SU-DHL-6 (cell line): ENCODE measurements around the gene C11orf24.

ENCODE experiments used
- H2AFZ ChIP-seq: fragments of 200-600 bp; sonication (generic); 2 replicates; pipeline ENCODE4 v1.6.1; 2014; ENCODE audit warnings: low read depth, mild to moderate bottlenecking, moderate library complexity, mixed read lengths, antibody characterized with exemption, low read length; ENCODE audit not compliant: severe bottlenecking
- H3F3A ChIP-seq: fragments of 200-600 bp; shearing (Covaris generic); 2 replicates; pipeline ENCODE4 v1.6.0; 2016; ENCODE audit warnings: antibody characterized with exemption, mild to moderate bottlenecking; ENCODE audit not compliant: insufficient read depth
- H3K27ac ChIP-seq: fragments of 200-600 bp; sonication (generic); 2 replicates; pipeline ENCODE4 v1.5.1; 2016; ENCODE audit warnings: low read depth, mild to moderate bottlenecking, low read length, moderate library complexity, mixed read lengths
- H3K27me3 ChIP-seq: fragments of 200-600 bp; sonication (generic), shearing (Covaris generic); 2 replicates; pipeline ENCODE4 v1.6.0; 2014; ENCODE audit warnings: mild to moderate bottlenecking, low read length
- H3K36me3 ChIP-seq: fragments of 200-600 bp; sonication (generic); 2 replicates; pipeline ENCODE4 v1.6.1; 2014; ENCODE audit warnings: mild to moderate bottlenecking, low read length, mixed read lengths
- H3K4me2 ChIP-seq: fragments of 300-600, 200-600 bp; shearing (Covaris generic), sonication (generic); 2 replicates; pipeline ENCODE4 v1.6.0; 2014; ENCODE audit warnings: low read length, low read depth, mild to moderate bottlenecking; ENCODE audit not compliant: poor library complexity, severe bottlenecking
- H3K4me3 ChIP-seq: fragments of 200-600 bp; sonication (generic); 2 replicates; pipeline ENCODE4 v1.5.1; 2014; ENCODE audit warnings: antibody characterized with exemption, low read length, mild to moderate bottlenecking, mixed read lengths; ENCODE audit not compliant: insufficient read depth, poor library complexity, severe bottlenecking
- H3K79me2 ChIP-seq: fragments of 200-600 bp; sonication (generic); 2 replicates; pipeline ENCODE4 v1.6.1; 2014; ENCODE audit warnings: mild to moderate bottlenecking, low read length, moderate library complexity; ENCODE audit not compliant: insufficient read depth
- H3K9ac ChIP-seq: fragments of 200-600 bp; sonication (generic); 2 replicates; pipeline ENCODE4 v1.7.0; 2014; ENCODE audit warnings: mild to moderate bottlenecking, low read length
- H3K9me2 ChIP-seq: fragments of 200-600 bp; sonication (generic); replicated peaks from 2 replicates; pipeline ENCODE4 v1.6.1; 2014; ENCODE audit warnings: low read length; ENCODE audit not compliant: insufficient read depth
- H3K9me3 ChIP-seq: fragments of 200-600 bp; sonication (generic); 2 replicates; pipeline ENCODE4 v1.6.1; 2014; ENCODE audit warnings: low read length, mixed read lengths; ENCODE audit not compliant: insufficient read depth
- H4K20me1 ChIP-seq: fragments of 200-600 bp; sonication (generic); 2 replicates; pipeline ENCODE4 v1.6.1; 2014; ENCODE audit warnings: low read depth, mild to moderate bottlenecking, antibody characterized with exemption, low read length, moderate library complexity, mixed read lengths
- EZH2phosphoT487 ChIP-seq: fragments of 200-600 bp; sonication (generic), shearing (Covaris generic); conservative IDR thresholded peaks from 2 replicates; pipeline ENCODE4 v1.6.1; 2018; ENCODE audit warnings: mild to moderate bottlenecking, antibody characterized with exemption, low read length, moderate library complexity, mixed read lengths
- TF ChIP-seq, protein P1 (sequence below): fragments of 200-600 bp; sonication (generic); IDR thresholded peaks from one replicate; pipeline ENCODE4 v1.5.1; 2017; ENCODE audit warnings: antibody characterized with exemption, mild to moderate bottlenecking, low read length, moderate library complexity; ENCODE audit not compliant: insufficient read depth, poor library complexity, severe bottlenecking

Gene C11orf24

DNA sequence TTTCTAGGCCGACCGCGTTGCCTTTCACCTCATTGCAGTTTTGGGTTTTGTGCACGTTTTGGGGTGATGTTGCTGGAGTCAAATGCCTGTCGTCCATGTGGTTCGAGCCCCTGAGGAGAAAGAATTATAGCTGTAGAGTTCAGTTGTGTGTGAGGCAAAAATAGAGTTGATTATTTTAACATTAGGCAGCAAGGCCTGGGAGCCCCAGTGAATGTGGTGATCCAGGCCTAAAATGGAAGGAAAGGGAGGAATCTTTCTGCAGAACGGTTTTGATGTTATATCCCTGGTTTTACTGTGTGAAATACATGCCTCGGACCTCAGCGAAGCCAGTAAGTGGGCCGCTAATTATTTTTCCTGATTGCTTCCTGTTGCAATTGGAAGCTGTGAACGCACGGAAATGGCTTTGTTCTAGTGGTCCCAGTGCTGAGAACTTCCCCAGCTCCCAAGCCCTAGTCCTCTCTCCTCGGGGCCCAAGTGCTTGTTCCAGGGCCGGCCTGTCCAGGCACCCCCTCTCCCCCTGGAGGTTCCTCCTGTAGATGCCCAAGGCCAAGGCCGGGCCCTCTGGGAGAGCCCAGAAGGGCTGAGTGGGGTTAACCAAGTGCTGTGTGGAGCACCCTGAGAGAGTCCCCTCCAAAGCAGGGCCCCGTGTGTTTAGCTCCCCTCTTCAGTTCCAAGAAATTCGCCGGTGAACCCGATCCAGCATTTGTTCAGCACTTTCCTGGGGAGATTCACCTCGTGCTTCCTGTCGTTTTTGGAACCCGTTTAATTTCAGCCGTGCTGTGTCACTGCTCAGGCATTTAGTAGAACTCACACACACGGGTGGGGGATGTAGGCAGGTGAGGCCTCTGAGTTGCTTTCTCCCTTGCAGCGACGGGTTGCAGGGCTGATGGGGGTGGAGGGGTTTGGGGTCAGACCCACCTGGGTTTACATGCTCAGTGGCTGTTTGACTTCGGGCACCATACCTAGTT, 42.7 kb upstream of the C11orf24 start:
- Histone ChIP-seq H3K27me3 (no peaks in the 10 kb centered on the region), H3F3A (no peaks in the 10 kb centered on the region), H3K9me2 (no peaks in the 10 kb centered on the region), H3K9me3 (no peaks in the 10 kb centered on the region), H3K79me2 (no peaks in the 10 kb centered on the region), H3K36me3 (no peaks in the 10 kb centered on the region), H3K9ac (no peak overlapping the region), H3K4me3 (no peak overlapping the region), H4K20me1 (no peaks in the 10 kb centered on the region), H2AFZ (no peak overlapping the region), H3K4me2 (no peak overlapping the region), H3K27ac (no peak overlapping the region)
- TF ChIP-seq EZH2phosphoT487: no peak
- TF ChIP-seq, protein P1, sequence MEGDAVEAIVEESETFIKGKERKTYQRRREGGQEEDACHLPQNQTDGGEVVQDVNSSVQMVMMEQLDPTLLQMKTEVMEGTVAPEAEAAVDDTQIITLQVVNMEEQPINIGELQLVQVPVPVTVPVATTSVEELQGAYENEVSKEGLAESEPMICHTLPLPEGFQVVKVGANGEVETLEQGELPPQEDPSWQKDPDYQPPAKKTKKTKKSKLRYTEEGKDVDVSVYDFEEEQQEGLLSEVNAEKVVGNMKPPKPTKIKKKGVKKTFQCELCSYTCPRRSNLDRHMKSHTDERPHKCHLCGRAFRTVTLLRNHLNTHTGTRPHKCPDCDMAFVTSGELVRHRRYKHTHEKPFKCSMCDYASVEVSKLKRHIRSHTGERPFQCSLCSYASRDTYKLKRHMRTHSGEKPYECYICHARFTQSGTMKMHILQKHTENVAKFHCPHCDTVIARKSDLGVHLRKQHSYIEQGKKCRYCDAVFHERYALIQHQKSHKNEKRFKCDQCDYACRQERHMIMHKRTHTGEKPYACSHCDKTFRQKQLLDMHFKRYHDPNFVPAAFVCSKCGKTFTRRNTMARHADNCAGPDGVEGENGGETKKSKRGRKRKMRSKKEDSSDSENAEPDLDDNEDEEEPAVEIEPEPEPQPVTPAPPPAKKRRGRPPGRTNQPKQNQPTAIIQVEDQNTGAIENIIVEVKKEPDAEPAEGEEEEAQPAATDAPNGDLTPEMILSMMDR: no peak

DNA sequence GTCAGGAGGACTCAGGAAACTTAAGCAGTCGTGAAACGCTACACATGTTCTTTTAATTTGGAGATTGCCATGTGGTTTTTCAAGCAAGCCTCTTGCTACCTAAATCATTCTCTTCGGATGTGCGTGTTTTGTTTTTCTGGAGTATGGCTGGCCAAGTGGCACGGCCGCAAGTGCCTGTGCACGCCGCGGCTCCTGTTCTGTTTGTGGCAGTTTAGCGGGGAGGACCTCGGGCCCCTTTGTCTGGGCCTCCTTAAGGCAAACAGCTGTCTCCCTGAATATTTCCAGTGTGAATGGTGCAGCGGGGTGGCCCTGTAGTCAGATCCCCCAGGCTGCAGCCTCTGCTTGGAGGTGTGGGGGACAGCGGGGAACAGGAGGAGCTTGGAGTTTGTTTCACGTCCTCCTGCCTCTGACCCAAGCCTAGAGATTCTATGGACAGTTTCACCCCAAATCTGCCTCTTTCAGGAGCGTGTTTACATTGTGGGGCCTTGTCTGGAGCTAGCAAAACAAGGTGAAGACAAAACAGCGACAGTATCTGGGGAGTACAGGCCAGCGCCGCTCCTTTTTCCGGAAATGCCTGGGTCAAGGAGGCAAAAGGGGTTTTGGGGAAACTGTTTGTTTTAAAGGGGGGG, 41.9 kb upstream of the C11orf24 start:
- no peak overlapping the region for H3K27ac ChIP-seq
- H3K4me3 ChIP-seq: no peak overlapping the region
- H3K4me2 ChIP-seq: no peak overlapping the region
- H3K9me2 ChIP-seq: no peaks in the 10 kb centered on the region
- no peaks in the 10 kb centered on the region for H3K9me3 ChIP-seq
- no peak overlapping the region for H3K9ac ChIP-seq
- H2AFZ ChIP-seq: no peak overlapping the region
- H3K36me3 ChIP-seq: no peaks in the 10 kb centered on the region
- no peaks in the 10 kb centered on the region for H4K20me1 ChIP-seq
- H3F3A ChIP-seq: no peaks in the 10 kb centered on the region
- H3K79me2 ChIP-seq: no peaks in the 10 kb centered on the region
- TF ChIP-seq, protein P1: no peak
- no peak for TF ChIP-seq EZH2phosphoT487
- H3K27me3 ChIP-seq: no peaks in the 10 kb centered on the region

DNA sequence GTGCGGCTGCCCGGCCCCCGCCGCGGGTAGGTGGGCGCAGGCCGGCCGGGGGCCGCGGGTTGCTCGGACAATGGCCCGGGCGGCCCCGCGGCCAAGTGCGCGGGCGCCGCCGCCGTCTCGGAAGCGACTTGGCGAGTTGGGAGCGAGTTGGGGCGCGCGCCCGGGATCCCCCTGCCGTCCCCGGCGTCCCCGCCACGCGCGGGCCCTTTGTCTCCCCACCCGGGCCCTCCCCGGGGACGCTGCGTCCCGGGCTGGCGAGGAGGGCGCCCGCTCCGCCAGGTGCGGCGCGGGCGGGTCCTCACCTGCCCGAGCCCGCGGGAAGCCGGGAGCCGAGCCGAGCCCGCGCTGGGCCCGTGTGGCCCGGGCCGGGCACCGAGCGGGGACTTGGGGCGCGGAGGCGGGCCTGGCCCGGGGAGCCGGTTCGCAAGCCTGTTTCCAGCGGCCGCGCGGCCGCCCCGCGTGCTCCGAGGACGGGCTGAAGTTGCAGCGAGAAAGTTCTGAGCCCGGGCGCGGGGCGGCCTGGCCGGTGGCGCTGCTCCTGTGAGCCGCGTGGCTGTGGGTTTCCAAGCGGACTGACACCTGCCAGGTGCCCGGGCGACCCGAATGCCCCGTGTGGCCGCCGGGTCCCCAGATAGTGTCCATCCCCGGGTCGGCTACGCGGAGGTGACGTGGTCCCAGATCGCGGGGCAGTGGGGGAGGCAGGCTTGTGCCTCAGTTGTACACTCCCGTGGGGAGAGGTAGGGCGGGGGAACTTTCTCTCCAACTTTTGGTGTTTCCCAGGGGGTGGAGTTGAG, 41.2 kb upstream of the C11orf24 start:
- Histone ChIP-seq H2AFZ (no peak overlapping the region), H3K4me2 (peak overlapping the region; percentile 39), H3K9me3 (no peaks in the 10 kb centered on the region), H3K9ac (no peak overlapping the region), H3K36me3 (no peaks in the 10 kb centered on the region), H3K4me3 (no peak overlapping the region), H3K27me3 (no peaks in the 10 kb centered on the region), H3K9me2 (no peaks in the 10 kb centered on the region), H4K20me1 (no peaks in the 10 kb centered on the region), H3F3A (no peaks in the 10 kb centered on the region), H3K79me2 (no peaks in the 10 kb centered on the region), H3K27ac (no peak overlapping the region)
- no peak for TF ChIP-seq EZH2phosphoT487
- TF ChIP-seq, protein P1: no peak
